ENCODE data around the gene LNX2.

The LNX2 gene

DNA sequence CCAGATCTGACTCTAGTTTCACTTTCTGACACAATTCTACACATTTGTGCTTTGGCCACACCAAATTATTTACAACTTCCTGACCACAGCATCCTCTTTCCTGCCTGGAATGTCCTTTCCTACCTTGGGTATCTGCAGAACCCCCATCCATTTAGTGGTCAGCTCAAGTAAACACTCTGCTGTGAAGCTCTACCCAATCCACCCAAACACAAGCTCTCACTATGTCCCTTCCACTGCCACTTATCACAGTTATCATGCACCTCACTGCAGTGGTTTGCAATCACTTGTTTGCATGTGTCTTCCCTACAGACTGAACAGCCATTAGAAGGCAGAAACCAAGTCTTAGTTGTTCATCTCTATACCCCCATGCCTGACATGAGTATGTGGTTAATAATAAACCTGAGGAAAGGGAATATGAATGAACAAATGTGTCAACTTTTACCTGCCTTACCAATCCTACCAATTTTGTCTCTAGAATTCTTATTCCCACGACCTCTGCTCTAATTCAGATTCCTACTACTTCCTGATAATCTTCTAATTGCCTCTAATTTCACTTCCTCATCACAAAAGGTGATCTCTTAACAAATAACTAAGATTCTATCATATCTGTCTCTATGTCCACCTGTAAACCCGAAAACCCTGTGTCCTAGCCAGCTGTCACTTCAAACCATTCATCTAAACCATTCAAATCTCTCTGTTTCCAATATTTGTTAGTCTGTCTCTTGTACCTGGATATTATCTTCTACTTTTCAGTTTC is 25.1 kb downstream of the LNX2 start:
- CTCF ChIA-PET = no interaction called here
- Histone ChIP-seq H3K9me3 (ENCODE audit: control insufficient read depth, insufficient read depth, low read depth, low read length) (no peaks in the 10 kb centered on the region), H3K4me3 (ENCODE audit: low read depth, low read length) (no peak overlapping the region), H3K36me3 (ENCODE audit: control insufficient read depth in 2 of 2, insufficient read depth in 1 of 2, low read length in 2 of 2) (no peaks in the 10 kb centered on the region), H3K27ac (ENCODE audit: extremely low read depth, low read depth, low read length) (no peak overlapping the region), H3K4me1 (ENCODE audit: control insufficient read depth, insufficient read depth, low read length) (no peaks in the 10 kb centered on the region)
- POLR2A ChIA-PET = no interaction called here
- TF ChIP-seq ZNF140 (tag by site-specific recombination; IDR thresholded peaks at IDR 0.05) = no peak
- no peak for TF ChIP-seq ZNF548 (tag by site-specific recombination; IDR thresholded peaks at IDR 0.05)
- TF ChIP-seq ZNF561 (tag by site-specific recombination; IDR thresholded peaks at IDR 0.05; ENCODE audit: borderline replicate concordance) = no peak
- TF ChIP-seq GFI1B (tag by site-specific recombination; IDR thresholded peaks at IDR 0.05) = no peak
- no peak for TF ChIP-seq ZNF785 (tag by site-specific recombination; IDR thresholded peaks at IDR 0.05)
- TF ChIP-seq ZFP37 (tag by site-specific recombination; IDR thresholded peaks at IDR 0.05) = no peak
- no peak for TF ChIP-seq ZNF549 (tag by site-specific recombination; IDR thresholded peaks at IDR 0.05)
- no peak for TF ChIP-seq ZIC2 (tag by site-specific recombination; IDR thresholded peaks at IDR 0.05)
- no peak for TF ChIP-seq ZNF175 (tag by site-specific recombination; IDR thresholded peaks at IDR 0.05)
- TF ChIP-seq ZNF670 (tag by site-specific recombination; IDR thresholded peaks at IDR 0.05; ENCODE audit: low read depth) = no peak
- TF ChIP-seq, protein P1, sequence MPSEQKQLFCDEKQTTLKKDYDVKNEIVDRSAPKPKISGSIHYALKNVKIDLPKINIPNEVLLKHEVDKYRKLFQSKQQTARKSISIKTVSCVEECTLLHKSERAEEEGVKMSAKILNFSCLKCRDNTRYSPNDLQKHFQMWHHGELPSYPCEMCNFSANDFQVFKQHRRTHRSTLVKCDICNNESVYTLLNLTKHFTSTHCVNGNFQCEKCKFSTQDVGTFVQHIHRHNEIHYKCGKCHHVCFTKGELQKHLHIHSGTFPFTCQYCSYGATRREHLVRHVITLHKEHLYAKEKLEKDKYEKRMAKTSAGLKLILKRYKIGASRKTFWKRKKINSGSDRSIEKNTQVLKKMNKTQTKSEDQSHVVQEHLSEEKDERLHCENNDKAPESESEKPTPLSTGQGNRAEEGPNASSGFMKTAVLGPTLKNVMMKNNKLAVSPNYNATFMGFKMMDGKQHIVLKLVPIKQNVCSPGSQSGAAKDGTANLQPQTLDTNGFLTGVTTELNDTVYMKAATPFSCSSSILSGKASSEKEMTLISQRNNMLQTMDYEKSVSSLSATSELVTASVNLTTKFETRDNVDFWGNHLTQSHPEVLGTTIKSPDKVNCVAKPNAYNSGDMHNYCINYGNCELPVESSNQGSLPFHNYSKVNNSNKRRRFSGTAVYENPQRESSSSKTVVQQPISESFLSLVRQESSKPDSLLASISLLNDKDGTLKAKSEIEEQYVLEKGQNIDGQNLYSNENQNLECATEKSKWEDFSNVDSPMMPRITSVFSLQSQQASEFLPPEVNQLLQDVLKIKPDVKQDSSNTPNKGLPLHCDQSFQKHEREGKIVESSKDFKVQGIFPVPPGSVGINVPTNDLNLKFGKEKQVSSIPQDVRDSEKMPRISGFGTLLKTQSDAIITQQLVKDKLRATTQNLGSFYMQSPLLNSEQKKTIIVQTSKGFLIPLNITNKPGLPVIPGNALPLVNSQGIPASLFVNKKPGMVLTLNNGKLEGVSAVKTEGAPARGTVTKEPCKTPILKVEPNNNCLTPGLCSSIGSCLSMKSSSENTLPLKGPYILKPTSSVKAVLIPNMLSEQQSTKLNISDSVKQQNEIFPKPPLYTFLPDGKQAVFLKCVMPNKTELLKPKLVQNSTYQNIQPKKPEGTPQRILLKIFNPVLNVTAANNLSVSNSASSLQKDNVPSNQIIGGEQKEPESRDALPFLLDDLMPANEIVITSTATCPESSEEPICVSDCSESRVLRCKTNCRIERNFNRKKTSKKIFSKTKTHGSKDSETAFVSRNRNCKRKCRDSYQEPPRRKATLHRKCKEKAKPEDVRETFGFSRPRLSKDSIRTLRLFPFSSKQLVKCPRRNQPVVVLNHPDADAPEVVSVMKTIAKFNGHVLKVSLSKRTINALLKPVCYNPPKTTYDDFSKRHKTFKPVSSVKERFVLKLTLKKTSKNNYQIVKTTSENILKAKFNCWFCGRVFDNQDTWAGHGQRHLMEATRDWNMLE (tag by site-specific recombination; conservative IDR thresholded peaks at IDR 0.05; ENCODE audit: low read depth) = no peak
- no peak for TF ChIP-seq ZNF404 (tag by site-specific recombination; IDR thresholded peaks at IDR 0.05)
- TF ChIP-seq ZNF777 (tag by site-specific recombination; IDR thresholded peaks at IDR 0.05; ENCODE audit: borderline replicate concordance) = no peak
- TF ChIP-seq ZNF335 (tag by site-specific recombination; conservative IDR thresholded peaks at IDR 0.05) = no peak
- TF ChIP-seq ZNF133 (tag by site-specific recombination; IDR thresholded peaks at IDR 0.05) = no peak
- no peak for TF ChIP-seq ZNF707 (tag by site-specific recombination; IDR thresholded peaks at IDR 0.05)
- TF ChIP-seq ZNF510 (tag by site-specific recombination; IDR thresholded peaks at IDR 0.05; ENCODE audit: insufficient replicate concordance) = no peak

DNA sequence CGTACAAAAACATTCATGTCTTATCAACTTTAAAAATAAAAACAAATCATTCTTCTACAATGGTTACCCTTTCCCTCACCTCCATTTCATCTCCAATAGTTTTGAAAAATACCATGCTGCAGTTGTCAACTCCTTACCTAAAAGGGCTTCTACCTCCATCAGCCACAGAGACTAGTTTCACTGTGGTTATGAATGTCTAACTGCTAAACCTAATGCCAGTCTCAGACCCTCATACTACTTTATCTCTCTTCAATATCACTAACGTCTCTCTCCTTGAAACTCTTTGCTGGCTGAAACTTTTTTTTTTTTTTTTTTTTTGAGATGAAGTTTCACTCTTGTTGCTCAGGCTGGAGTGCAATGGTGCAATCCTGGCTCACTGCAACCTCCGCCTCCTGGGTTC is 27.1 kb downstream of the LNX2 start:
- Histone ChIP-seq H3K9me3 (ENCODE audit: control insufficient read depth, insufficient read depth, low read depth, low read length) (no peaks in the 10 kb centered on the region), H3K4me3 (ENCODE audit: low read depth, low read length) (no peak overlapping the region), H3K36me3 (ENCODE audit: control insufficient read depth in 2 of 2, insufficient read depth in 1 of 2, low read length in 2 of 2) (no peaks in the 10 kb centered on the region), H3K4me1 (ENCODE audit: control insufficient read depth, insufficient read depth, low read length) (no peaks in the 10 kb centered on the region), H3K27ac (ENCODE audit: extremely low read depth, low read depth, low read length) (no peak overlapping the region)
- TF ChIP-seq, protein P2, sequence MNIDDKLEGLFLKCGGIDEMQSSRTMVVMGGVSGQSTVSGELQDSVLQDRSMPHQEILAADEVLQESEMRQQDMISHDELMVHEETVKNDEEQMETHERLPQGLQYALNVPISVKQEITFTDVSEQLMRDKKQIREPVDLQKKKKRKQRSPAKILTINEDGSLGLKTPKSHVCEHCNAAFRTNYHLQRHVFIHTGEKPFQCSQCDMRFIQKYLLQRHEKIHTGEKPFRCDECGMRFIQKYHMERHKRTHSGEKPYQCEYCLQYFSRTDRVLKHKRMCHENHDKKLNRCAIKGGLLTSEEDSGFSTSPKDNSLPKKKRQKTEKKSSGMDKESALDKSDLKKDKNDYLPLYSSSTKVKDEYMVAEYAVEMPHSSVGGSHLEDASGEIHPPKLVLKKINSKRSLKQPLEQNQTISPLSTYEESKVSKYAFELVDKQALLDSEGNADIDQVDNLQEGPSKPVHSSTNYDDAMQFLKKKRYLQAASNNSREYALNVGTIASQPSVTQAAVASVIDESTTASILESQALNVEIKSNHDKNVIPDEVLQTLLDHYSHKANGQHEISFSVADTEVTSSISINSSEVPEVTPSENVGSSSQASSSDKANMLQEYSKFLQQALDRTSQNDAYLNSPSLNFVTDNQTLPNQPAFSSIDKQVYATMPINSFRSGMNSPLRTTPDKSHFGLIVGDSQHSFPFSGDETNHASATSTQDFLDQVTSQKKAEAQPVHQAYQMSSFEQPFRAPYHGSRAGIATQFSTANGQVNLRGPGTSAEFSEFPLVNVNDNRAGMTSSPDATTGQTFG (tag by site-specific recombination; IDR thresholded peaks at IDR 0.05; ENCODE audit: borderline replicate concordance) = no peak
- TF ChIP-seq YY1 (tag by site-specific recombination; IDR thresholded peaks at IDR 0.05) = no peak
- no peak for TF ChIP-seq ZNF777 (tag by site-specific recombination; IDR thresholded peaks at IDR 0.05; ENCODE audit: borderline replicate concordance)
- TF ChIP-seq, protein P3, sequence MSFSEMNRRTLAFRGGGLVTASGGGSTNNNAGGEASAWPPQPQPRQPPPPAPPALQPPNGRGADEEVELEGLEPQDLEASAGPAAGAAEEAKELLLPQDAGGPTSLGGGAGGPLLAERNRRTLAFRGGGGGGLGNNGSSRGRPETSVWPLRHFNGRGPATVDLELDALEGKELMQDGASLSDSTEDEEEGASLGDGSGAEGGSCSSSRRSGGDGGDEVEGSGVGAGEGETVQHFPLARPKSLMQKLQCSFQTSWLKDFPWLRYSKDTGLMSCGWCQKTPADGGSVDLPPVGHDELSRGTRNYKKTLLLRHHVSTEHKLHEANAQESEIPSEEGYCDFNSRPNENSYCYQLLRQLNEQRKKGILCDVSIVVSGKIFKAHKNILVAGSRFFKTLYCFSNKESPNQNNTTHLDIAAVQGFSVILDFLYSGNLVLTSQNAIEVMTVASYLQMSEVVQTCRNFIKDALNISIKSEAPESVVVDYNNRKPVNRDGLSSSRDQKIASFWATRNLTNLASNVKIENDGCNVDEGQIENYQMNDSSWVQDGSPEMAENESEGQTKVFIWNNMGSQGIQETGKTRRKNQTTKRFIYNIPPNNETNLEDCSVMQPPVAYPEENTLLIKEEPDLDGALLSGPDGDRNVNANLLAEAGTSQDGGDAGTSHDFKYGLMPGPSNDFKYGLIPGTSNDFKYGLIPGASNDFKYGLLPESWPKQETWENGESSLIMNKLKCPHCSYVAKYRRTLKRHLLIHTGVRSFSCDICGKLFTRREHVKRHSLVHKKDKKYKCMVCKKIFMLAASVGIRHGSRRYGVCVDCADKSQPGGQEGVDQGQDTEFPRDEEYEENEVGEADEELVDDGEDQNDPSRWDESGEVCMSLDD (tag by site-specific recombination; IDR thresholded peaks at IDR 0.05) = no peak
- no peak for TF ChIP-seq ZNF621 (tag by site-specific recombination; IDR thresholded peaks at IDR 0.05)
- no peak for TF ChIP-seq ZNF76 (tag by site-specific recombination; IDR thresholded peaks at IDR 0.05; ENCODE audit: borderline replicate concordance, low read depth)
- TF ChIP-seq ZNF596 (tag by site-specific recombination; IDR thresholded peaks at IDR 0.05) = no peak
- TF ChIP-seq OVOL3 (tag by site-specific recombination; IDR thresholded peaks at IDR 0.05) = no peak
- TF ChIP-seq ZNF514 (tag by site-specific recombination; IDR thresholded peaks at IDR 0.05) = no peak
- POLR2A ChIA-PET = no interaction called here
- CTCF ChIA-PET = no interaction called here

Data from HEK293 (cell line).